Left ventricle myocardium inferior (tissue), 1 donor: ENCODE results near the gene PIAS4. TPM values are rescaled to one million over a fixed set of nuclear protein-coding genes. Genes with fewer than 3 reads are reported as not detected.

Source experiments
- DNase-seq: peaks from one replicate; pipeline ENCODE4 v3.0.0-alpha.2; 2020
- H3K27ac ChIP-seq: fragments of 200-600 bp; replicated peaks from 2 replicates; pipeline ENCODE4 v1.8.0; 2021
- H3K27me3 ChIP-seq: fragments of 200-600 bp; 2 replicates; pipeline ENCODE4 v1.8.0; 2021; ENCODE audit warnings: low read depth
- H3K36me3 ChIP-seq: fragments of 200-600 bp; 2 replicates; pipeline ENCODE4 v1.8.0; 2021
- H3K4me1 ChIP-seq: fragments of 200-600 bp; 2 replicates; pipeline ENCODE4 v1.8.0; 2021
- H3K4me3 ChIP-seq: fragments of 200-600 bp; 2 replicates; pipeline ENCODE4 v1.8.0; 2021; ENCODE audit warnings: mild to moderate bottlenecking, moderate library complexity
- H3K9me3 ChIP-seq: fragments of 200-600 bp; replicated peaks from 2 replicates; pipeline ENCODE4 v1.8.0; 2021
- CTCF ChIP-seq: fragments of 200-600 bp; IDR thresholded peaks from 2 replicates; pipeline ENCODE4 v1.8.0; 2021; ENCODE audit warnings: antibody characterized with exemption, mild to moderate bottlenecking, borderline replicate concordance
- intact Hi-C: fragments of 100-400 bp; cut with micrococcal nuclease; formaldehyde crosslinking; loops from one replicate; pipeline ENCODE4 v1.11.0; 2022
- total RNA-seq: library from RNA; stranded (reverse); fragmentation: NEBNext Ultra II Directional; extraction: Animal tissue kit (Norgen Biotek cat#: 25700); gene quantifications from one replicate; pipeline ENCODE4 v1.2.1, GENCODE V29; 2021
- donor health status: DM: no; HTN: yes; CAD: no; lungs with severe emphysema.

Gene PIAS4
- total RNA-seq, 1 donor from 2014 or later, result 15.4 TPM

- TF ChIP-seq CTCF, result no peak
- Histone ChIP-seq H3K27ac (peak overlapping the region; percentile 90), H3K4me3 (peak overlapping the region; percentile 60), H3K9me3 (no peaks in the 10 kb centered on the region), H3K4me1 (peaks cover 79% of the 10 kb centered on the region), H3K36me3 (peaks cover 23% of the 10 kb centered on the region), H3K27me3 (no peaks in the 10 kb centered on the region)
- intact Hi-C loops, result no loop called here
- no peak for DNase-seq
These were observed 6.5 kb downstream of the PIAS4 start for GRCh38 chr19:4013886-4014540.

GRCh38 chr19:4014541-4015491, 7.3 kb downstream of the PIAS4 start:
- peak overlapping the region; percentile 90 for H3K27ac ChIP-seq
- H3K4me3 ChIP-seq, result peak overlapping the region; percentile 60
- H3K4me1 ChIP-seq, result peaks cover 78% of the 10 kb centered on the region
- H3K9me3 ChIP-seq, result no peaks in the 10 kb centered on the region
- DNase-seq, result peak; percentile 64
- no peaks in the 10 kb centered on the region for H3K27me3 ChIP-seq
- peaks cover 23% of the 10 kb centered on the region for H3K36me3 ChIP-seq
- no peak for TF ChIP-seq CTCF
- intact Hi-C loops, result no loop called here

- H3K36me3 ChIP-seq, result peaks cover 30% of the 10 kb centered on the region
- peak; percentile 43 for DNase-seq
- peaks cover 67% of the 10 kb centered on the region for H3K4me1 ChIP-seq
- TF ChIP-seq CTCF, result no peak
- no peaks in the 10 kb centered on the region for H3K9me3 ChIP-seq
- intact Hi-C loops, result no loop called here
- H3K27me3 ChIP-seq, result no peaks in the 10 kb centered on the region
- peak overlapping the region; percentile 90 for H3K27ac ChIP-seq
- H3K4me3 ChIP-seq, result peak overlapping the region; percentile 60
These were observed 8.3 kb downstream of the PIAS4 start for GRCh38 chr19:4015705-4016402.

- H3K4me1 ChIP-seq, result peaks cover 61% of the 10 kb centered on the region
- no peak for TF ChIP-seq CTCF
- no peaks in the 10 kb centered on the region for H3K27me3 ChIP-seq
- DNase-seq, result no peak
- H3K4me3 ChIP-seq, result peak overlapping the region; percentile 60
- H3K36me3 ChIP-seq, result peaks cover 30% of the 10 kb centered on the region
- peak overlapping the region; percentile 90 for H3K27ac ChIP-seq
- intact Hi-C loops, result no loop called here
- peaks cover under 1% of the 10 kb centered on the region for H3K9me3 ChIP-seq
These were observed 8.9 kb downstream of the PIAS4 start for GRCh38 chr19:4016486-4016885.

- DNase-seq, result no peak
- Histone ChIP-seq H3K36me3 (peaks cover 34% of the 10 kb centered on the region), H3K4me1 (peaks cover 59% of the 10 kb centered on the region), H3K27ac (peak overlapping the region; percentile 90), H3K27me3 (no peaks in the 10 kb centered on the region), H3K9me3 (peaks cover 6% of the 10 kb centered on the region), H3K4me3 (peak overlapping the region; percentile 60)
- TF ChIP-seq CTCF, result no peak
- intact Hi-C loops, result no loop called here
These were observed 9.5 kb downstream of the PIAS4 start for GRCh38 chr19:4016903-4017638.
